Measurements from ENCODE around the gene CLASRP. TPM values are rescaled to one million over a fixed set of nuclear protein-coding genes. Genes with fewer than 3 reads are reported as not detected.

The CLASRP gene
- total RNA-seq, 1 donor from 2014 or later, result 83.7 TPM

DNA sequence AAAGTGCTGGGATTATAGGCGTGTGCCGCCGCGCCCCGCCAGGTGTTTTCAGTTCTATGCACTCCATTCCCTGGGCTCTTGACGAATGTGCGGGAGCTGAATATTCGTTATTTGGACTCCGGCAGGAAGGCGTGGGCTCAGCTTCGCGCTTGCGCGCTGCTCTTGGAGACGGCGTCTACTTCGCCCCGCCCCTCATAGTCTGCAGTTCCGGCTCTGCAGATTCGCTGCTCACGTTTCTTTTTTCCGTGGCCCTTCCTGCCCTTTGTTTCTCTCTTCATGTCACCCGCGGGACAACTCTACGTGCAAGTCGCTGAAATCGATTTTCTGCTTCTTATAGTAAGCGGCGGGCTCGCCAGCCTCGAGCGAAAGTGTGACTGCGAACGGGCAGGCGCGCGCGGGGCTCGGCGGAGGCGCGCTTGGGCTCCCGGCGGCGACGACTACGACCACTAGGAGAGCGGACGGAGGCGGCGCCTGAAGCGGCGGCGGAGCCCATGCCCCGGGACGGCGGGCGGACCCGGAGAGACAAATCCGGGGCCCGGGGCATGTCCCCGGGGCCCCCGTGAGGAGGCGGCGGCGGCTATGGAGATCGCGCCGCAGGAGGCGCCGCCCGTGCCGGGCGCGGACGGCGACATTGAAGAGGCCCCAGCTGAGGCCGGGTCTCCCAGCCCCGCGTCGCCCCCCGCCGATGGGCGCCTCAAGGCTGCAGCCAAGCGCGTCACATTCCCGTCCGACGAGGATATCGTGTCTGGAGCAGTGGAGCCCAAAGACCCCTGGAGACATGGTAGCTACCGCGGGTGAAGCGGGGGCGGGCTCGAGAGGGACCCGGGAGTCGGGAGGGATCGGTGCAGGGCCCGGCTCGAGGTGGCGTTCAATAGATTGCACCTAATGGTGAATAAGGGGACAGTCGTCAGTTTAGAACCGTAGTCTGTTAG, 54.2 kb downstream of the CLASRP start, which contains the start of gene PPP1R37:
PPP1R37 (plus strand) TSS at position 433 of the 932 bp plus-strand sequence; CDS start at position 580, 147 bp downstream.
- H3K4me1 ChIP-seq, result peaks cover 38% of the 10 kb centered on the region
- intact Hi-C loops (cut with DNase I), result no loop called here
- DNase-seq (peak; percentile 97), ATAC-seq (peak; percentile 91)
- peak; percentile 19 for TF ChIP-seq CTCF (IDR thresholded peaks at IDR 0.05)
- H3K27ac ChIP-seq, result peak within 1 kb of the TSS; percentile 94
- no peaks in the 10 kb centered on the region for H3K27me3 ChIP-seq
- H3K9me3 ChIP-seq, result no peaks in the 10 kb centered on the region
- H3K36me3 ChIP-seq, result peaks cover 9% of the 10 kb centered on the region
- peak within 1 kb of the TSS; percentile 92 for H3K4me3 ChIP-seq

DNA sequence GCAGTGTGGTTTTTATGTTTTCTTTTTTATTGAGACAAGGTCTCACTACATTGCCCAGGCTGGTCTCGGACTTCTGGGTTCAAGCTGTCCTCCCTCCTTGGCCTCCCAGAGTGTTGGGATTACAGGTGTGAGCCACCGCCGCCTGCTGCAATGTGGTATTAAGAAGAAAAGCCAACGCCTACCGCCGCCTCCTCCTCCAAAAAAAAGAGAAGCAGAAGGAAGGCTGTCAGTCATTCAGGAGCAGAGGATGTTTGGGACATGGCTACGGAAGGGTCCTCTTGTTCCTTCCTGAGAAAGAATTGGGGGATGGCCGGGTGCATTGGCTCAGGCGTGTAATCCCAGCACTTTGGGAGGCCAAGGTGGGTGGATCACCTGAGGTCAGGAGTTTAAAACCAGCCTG, 55.3 kb downstream of the CLASRP start:
- Histone ChIP-seq H3K27me3 (no peaks in the 10 kb centered on the region), H3K9me3 (no peaks in the 10 kb centered on the region), H3K36me3 (peaks cover 9% of the 10 kb centered on the region), H3K4me1 (peaks cover 49% of the 10 kb centered on the region), H3K4me3 (peak overlapping the region; percentile 92), H3K27ac (no peak overlapping the region)
- no peak for ATAC-seq
- no peak for TF ChIP-seq CTCF (IDR thresholded peaks at IDR 0.05)
- intact Hi-C loops (cut with DNase I), result no loop called here
- DNase-seq, result no peak

- H3K4me1 ChIP-seq, result peaks cover 55% of the 10 kb centered on the region
Observed at GRCh38 chr19:45094707-45095106, 55.9 kb downstream of the CLASRP start.

DNA sequence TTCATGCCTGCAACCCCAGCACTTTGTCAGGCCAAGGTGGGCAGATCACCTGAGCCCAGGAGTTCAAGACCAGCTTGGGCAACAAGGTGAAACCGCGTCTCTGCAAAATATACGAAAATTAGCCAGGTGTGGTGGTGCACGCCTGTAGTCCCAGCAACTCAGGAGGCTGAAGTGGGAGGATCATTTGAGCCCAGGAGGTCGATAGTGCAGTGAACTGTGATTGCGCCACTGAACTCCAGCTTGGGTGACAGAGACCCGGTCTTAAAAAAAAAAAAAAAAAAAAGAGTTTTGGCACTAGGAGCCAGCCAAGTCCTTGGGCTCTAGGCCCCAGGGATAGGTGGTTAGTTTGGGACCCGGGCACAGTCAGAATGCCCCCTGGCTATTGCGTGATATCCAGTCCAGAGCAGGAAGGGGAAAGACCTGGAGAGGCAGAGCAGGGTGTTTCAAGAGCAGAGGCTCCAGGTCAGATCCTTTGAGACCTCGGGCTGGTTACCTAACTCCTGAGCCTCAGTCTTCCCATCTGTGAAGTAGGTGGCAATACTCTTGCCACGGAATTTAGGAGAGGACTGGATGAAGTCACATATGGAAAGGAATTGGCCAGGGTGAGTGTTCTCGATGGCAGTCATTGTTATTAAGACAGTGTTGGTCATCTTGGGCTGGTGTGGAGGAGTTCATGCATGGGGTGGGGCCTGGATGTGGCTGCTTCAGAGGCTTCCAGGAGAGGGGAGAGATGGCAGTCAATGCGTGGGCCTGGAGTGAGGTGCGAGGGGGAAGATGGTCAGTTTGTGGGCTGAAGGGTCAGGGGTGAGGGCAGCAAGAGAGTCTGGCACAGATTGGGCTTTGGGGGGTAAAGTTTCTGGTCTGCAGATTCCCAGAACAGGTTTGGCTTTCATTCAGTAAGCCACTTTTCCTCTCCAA, 56.9 kb downstream of the CLASRP start:
- Histone ChIP-seq H3K4me3 (no peak overlapping the region), H3K36me3 (no peaks in the 10 kb centered on the region), H3K4me1 (peaks cover 56% of the 10 kb centered on the region), H3K27ac (no peak overlapping the region), H3K27me3 (no peaks in the 10 kb centered on the region), H3K9me3 (no peaks in the 10 kb centered on the region)
- no peak for TF ChIP-seq CTCF (IDR thresholded peaks at IDR 0.05)
- ATAC-seq (no peak), DNase-seq (no peak)
- intact Hi-C loops (cut with DNase I), result no loop called here

More at GRCh38 chr19:45094707-45095106, 55.9 kb downstream of the CLASRP start:
- H3K36me3 ChIP-seq, result peaks cover 9% of the 10 kb centered on the region
- ATAC-seq, result no peak
- intact Hi-C loops (cut with DNase I), result no loop called here
- DNase-seq, result no peak
- H3K27ac ChIP-seq, result no peak overlapping the region
- no peaks in the 10 kb centered on the region for H3K9me3 ChIP-seq
- TF ChIP-seq CTCF (IDR thresholded peaks at IDR 0.05), result no peak
- no peaks in the 10 kb centered on the region for H3K27me3 ChIP-seq
- H3K4me3 ChIP-seq, result no peak overlapping the region

GRCh38 chr19:45096700-45097099, 57.9 kb downstream of the CLASRP start:
- Histone ChIP-seq H3K27ac (no peak overlapping the region), H3K4me3 (no peak overlapping the region), H3K9me3 (no peaks in the 10 kb centered on the region), H3K27me3 (no peaks in the 10 kb centered on the region), H3K4me1 (peaks cover 53% of the 10 kb centered on the region), H3K36me3 (no peaks in the 10 kb centered on the region)
- TF ChIP-seq CTCF (IDR thresholded peaks at IDR 0.05), result no peak
- DNase-seq, result no peak
- intact Hi-C loops (cut with DNase I), result no loop called here
- no peak for ATAC-seq

All from upper lobe of right lung (tissue), 1 donor.